ACHN (cell line): Measurements from ENCODE around the gene PRRX2.

Experiments used
- DNase-seq: peaks from one replicate; pipeline ENCODE4 v3.0.0-alpha.2; 2015
- in situ Hi-C: cut with HindIII; loops from 2 replicates; pipeline ENCODE4 v1.10.0; 2017; ENCODE audit warnings: low sequenced_read_pairs, low pct_ligation_motif_present, low pct_unique_long_range_greater_than_20kb

PRRX2 gene

DNA sequence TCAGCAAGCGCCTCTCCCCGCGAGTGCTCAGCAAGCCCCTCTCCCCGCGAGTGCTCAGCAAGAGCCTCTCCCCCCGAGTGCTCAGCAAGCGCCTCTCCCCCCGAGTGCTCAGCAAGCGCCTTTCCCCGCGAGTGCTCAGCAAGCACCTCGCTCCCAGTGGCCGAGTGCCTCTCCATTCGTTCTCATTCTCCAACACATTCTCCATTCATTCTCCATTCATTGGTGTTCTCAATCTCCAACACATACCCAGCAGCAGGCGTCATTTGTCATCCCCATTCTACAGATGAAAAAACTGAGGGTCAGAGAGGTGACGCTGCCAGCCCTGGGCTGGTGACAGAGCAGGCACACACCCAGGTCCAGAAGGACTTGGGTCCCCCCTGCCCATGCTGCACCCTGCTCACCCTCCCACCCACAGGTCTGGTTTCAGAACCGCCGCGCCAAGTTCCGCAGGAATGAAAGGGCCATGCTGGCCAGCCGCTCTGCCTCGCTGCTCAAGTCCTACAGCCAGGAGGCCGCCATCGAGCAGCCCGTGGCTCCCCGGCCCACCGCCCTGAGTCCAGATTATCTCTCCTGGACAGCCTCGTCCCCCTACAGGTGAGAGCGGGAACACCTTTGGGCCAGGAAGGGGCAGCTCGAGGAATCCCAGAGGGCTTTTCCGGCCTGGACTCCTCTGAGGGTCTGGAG lies 54.9 kb downstream of the PRRX2 start:
- DNase-seq, result no peak
- in situ Hi-C loops, result no loop called here

DNA sequence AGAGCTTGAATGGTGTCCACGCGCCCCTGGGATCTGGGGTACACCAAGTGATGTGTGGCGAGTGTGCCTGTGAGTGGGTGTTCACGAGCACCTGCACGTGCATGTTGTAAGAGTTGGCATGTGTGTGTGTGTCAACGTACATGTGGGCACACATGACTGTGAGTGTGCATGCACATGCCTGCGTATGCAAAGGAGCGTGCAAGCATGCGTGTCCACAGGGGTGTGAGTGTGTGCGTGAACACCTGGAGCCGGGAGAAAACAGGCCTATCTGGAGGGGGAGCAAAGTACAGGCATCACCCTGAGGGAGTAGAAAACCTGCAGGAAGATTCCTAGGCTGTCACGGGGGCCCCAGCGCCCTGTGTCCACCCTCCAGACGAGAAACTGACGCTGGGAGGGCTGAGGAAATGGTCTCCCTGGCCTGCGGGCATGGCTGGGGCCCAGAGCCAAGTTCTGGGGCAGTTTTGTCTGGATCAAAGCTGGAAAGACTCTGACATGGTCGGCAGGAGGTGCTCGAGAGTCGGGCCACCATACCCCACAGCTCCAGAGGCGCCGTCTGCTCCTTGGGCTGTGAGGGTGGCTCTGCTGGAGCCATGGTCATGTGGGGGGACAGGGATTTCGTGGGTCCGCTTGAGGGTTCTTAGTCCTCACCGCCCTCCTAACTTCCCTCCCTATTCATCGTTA lies 55.6 kb downstream of the PRRX2 start:
- no peak for DNase-seq

DNA sequence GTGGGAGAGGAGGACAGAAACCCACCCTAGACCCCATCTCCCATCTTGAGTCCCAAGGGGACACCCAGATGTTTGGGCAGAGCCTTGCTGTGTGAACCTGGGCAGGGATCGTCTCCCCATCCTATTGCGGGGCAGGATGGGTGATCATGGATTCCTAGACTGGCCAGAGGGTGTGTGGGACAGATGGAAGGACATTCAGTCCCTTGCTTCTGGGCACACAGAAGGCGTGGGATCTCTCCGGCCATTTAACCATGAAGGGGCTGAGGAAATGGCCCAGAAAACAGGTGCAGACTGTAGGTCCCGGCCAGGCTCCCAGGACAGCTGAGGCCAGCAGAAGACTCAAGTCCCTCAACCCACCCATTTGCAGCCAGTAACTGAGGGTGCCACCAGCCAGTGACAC lies 57.5 kb downstream of the PRRX2 start:
- in situ Hi-C loops, result no loop called here

More for the DNA sequence above, 55.6 kb downstream of the PRRX2 start:
- in situ Hi-C loops, result no loop called here

GRCh38 chr9:129724456-129725190 lies 59.2 kb downstream of the PRRX2 start:
- DNase-seq, result no peak
- in situ Hi-C loops, result no loop called here

More for the DNA sequence above, 57.5 kb downstream of the PRRX2 start:
- DNase-seq, result no peak

DNA sequence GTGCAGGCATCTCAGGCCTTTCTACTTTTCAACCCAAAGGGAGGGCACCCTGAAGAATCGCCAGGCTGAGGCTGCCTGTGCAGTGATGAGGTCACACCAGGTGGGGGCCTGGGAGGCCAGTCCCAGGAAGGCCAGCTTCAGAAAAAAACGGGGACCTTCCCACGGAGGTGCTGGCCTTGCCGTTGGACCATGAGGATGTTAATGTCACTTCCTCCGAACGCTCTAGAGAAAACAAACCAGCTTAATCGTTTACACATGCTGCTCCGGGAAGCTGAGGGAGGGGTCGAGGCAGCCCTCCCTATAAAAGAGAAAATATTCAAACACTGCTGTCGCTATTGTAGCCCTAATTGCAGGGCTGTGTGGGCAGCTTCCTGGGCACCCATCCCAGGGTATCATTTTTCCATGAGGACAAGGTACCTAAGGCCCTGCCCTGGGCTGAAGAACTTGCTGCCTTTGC lies 60.4 kb downstream of the PRRX2 start:
- in situ Hi-C loops, result no loop called here
- DNase-seq, result no peak

- in situ Hi-C loops, result no loop called here
Observed at GRCh38 chr9:129726322-129727160, 61.1 kb downstream of the PRRX2 start.

GRCh38 chr9:129728744-129729143 lies 63.3 kb downstream of the PRRX2 start:
- in situ Hi-C loops, result no loop called here
- no peak for DNase-seq

More at GRCh38 chr9:129726322-129727160, 61.1 kb downstream of the PRRX2 start:
- DNase-seq, result peak; percentile 69

GRCh38 chr9:129731477-129732085 lies 66.1 kb downstream of the PRRX2 start:
- in situ Hi-C loops, result no loop called here
- no peak for DNase-seq

DNA sequence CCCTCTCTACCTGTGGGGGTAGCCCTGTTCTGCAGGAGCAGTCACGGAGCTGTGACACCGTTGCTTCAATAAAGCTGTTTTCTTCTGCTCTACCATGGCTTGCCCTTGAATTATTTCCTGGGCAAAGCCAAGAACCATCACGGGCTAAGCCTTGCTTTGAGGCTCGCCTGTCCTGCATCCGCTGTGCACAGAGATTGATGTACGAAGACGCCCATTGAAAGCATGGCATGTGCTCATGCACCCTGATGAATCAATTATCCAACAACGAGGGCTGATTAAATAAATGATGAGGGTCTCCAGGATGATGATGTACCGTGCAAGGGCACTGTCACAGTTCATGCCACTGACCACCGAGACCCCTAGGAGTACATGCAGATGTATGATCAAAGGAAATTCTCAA lies 66.7 kb downstream of the PRRX2 start:
- in situ Hi-C loops, result no loop called here
- DNase-seq, result no peak

GRCh38 chr9:129732946-129733631 lies 67.6 kb downstream of the PRRX2 start:
- in situ Hi-C loops, result no loop called here
- DNase-seq, result no peak

- in situ Hi-C loops, result no loop called here
- no peak for DNase-seq
Observed at GRCh38 chr9:129733632-129733953, 68.1 kb downstream of the PRRX2 start.

GRCh38 chr9:129735546-129735945 lies 70.1 kb downstream of the PRRX2 start:
- no peak for DNase-seq
- in situ Hi-C loops, result no loop called here

- DNase-seq, result no peak
- in situ Hi-C loops, result no loop called here
Observed at GRCh38 chr9:129736334-129736733, 70.9 kb downstream of the PRRX2 start.

DNA sequence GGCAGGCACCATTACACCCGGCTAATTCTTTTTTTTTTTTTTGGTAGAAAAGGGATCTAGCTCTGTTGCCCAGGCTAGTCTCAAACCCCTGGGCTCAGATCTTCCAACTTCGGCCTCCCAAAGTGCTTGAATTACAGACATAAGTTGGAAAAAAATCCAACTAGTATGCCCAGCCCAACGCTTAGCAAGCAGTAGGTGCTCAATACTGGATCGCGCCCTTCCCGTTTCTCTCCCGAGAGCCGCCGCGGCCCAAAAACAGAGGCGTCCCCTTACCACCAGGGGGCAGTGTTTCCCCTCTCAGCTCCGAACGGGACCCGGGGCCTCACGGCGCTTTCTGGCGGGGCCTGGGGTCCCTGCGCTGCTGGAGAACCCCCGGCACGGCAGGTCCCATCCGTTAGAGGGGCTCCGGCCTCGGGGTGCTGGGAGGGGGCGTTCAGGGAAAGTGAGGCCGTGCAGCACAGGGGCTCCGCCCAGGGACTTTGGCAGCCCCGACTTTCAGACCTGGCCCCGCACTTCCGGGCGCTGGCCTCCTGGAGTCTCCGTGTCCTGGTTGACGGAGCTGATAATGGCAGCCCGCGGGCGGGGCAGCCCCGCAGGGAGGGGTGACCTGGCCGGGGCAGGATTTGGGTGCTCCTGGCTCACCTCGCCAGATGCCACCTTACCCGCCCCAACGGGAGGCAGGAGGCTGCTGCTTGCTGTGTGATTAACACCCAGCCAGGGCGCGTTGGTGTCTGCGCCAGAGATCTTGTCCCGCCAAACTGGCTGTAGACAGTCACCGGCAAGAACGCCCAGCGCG lies 72.2 kb downstream of the PRRX2 start:
- peak; percentile 69 for DNase-seq
- in situ Hi-C loops, result no loop called here

DNA sequence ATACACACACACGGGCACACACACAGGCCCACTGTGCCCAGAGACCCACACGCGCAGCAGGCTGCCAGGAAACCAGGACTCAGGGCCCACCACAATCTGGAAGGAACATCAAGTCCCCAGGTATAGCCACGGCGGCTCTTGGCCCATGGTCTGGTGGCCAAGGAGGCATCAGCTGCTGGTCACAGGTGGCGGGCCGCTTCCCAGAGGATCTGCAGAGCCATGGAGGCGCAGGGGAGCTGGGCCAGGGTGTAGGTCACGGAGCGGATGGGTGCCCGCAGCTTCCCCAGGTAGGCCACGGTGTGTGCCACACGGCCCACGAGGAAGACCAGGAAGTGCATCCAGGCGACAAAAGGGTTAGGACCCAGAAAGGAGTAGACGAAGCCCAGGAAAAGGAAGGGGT lies 74.0 kb downstream of the PRRX2 start:
- no peak for DNase-seq
- in situ Hi-C loops, result no loop called here

DNA sequence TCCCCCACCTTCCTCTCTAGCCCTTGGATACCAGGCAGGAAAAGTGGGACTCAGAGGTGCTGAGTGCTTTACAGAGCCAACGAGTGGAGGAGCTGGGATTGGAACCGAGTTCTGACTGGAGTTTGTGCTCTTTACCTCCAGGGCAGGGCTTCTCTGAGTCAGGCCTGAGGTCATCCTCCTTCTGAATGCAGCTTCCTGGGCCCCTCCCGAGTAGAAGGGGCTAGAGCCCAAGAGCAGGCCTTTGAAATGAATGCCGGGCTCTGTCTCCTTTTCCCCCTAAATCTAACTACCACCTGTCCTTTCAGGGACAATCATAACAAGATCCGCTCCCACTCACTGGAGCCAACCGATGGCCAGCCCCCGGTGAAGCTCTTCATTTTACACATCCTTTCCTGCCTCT lies 74.7 kb downstream of the PRRX2 start:
- in situ Hi-C loops, result no loop called here
- no peak for DNase-seq
